ENCODE measurements around the gene KDSR.

GRCh38 chr18:63282793-63283192, 84.2 kb downstream of the KDSR start:
- TF ChIP-seq, protein P1, sequence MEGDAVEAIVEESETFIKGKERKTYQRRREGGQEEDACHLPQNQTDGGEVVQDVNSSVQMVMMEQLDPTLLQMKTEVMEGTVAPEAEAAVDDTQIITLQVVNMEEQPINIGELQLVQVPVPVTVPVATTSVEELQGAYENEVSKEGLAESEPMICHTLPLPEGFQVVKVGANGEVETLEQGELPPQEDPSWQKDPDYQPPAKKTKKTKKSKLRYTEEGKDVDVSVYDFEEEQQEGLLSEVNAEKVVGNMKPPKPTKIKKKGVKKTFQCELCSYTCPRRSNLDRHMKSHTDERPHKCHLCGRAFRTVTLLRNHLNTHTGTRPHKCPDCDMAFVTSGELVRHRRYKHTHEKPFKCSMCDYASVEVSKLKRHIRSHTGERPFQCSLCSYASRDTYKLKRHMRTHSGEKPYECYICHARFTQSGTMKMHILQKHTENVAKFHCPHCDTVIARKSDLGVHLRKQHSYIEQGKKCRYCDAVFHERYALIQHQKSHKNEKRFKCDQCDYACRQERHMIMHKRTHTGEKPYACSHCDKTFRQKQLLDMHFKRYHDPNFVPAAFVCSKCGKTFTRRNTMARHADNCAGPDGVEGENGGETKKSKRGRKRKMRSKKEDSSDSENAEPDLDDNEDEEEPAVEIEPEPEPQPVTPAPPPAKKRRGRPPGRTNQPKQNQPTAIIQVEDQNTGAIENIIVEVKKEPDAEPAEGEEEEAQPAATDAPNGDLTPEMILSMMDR (IDR thresholded peaks at IDR 0.05; ENCODE audit: insufficient read depth, low read length) = no peak
- no peak for TF ChIP-seq REST (IDR thresholded peaks at IDR 0.05; ENCODE audit: insufficient replicate concordance, low read depth)
- TF ChIP-seq POLR2AphosphoS5 (IDR thresholded peaks at IDR 0.05; ENCODE audit: low read depth) = no peak
- no peak for TF ChIP-seq GABPA (IDR thresholded peaks at IDR 0.05; ENCODE audit: low read depth)
- no peak for TF ChIP-seq SPI1 (IDR thresholded peaks at IDR 0.05; ENCODE audit: borderline replicate concordance, low read depth)

Data from HL-60 (cell line).